NCI-H2107 (cell line): ENCODE results near the gene CMBL.
A peak's percentile ranks its signal among the peaks of the same experiment; 100 is the strongest.
"Not testable (repeated sequence)": the region's sequence is repeated elsewhere in the genome, so short reads cannot be mapped to it uniquely, and the experiment has no call there.

ENCODE experiments used
- DNase-seq: peaks from one replicate; lab custom pipeline; 2025; lab: John Stamatoyannopoulos, UW

The CMBL gene

GRCh38 chr5:10285362-10285761 lies 22.3 kb downstream of the CMBL start:
- not testable (repeated sequence) for DNase-seq

- DNase-seq, result peak; percentile 80
Measured at GRCh38 chr5:10283927-10284635, 23.6 kb downstream of the CMBL start.

GRCh38 chr5:10279925-10280720 lies 27.6 kb downstream of the CMBL start:
- DNase-seq, result no peak

GRCh38 chr5:10279328-10279727 lies 28.4 kb downstream of the CMBL start:
- DNase-seq, result no peak

- no peak for DNase-seq
Measured at GRCh38 chr5:10278658-10279279, 28.9 kb downstream of the CMBL start.

GRCh38 chr5:10277773-10278630 lies 29.7 kb downstream of the CMBL start:
- no peak for DNase-seq

GRCh38 chr5:10276691-10277090 lies 31.0 kb downstream of the CMBL start:
- DNase-seq, result no peak

- no peak for DNase-seq
Measured at GRCh38 chr5:10275991-10276390, 31.7 kb downstream of the CMBL start.

- DNase-seq, result no peak
Measured at GRCh38 chr5:10275460-10275859, 32.2 kb downstream of the CMBL start.

GRCh38 chr5:10272875-10273209 lies 34.9 kb downstream of the CMBL start:
- not testable (repeated sequence) for DNase-seq

GRCh38 chr5:10272053-10272874 lies 35.4 kb downstream of the CMBL start:
- no peak for DNase-seq

- no peak for DNase-seq
Measured at GRCh38 chr5:10268100-10268499, 39.6 kb downstream of the CMBL start.

- no peak for DNase-seq
Measured at GRCh38 chr5:10266839-10267238, 40.9 kb downstream of the CMBL start.

- no peak for DNase-seq
Measured at GRCh38 chr5:10266137-10266536, 41.6 kb downstream of the CMBL start.

GRCh38 chr5:10265245-10266109 lies 42.2 kb downstream of the CMBL start:
- no peak for DNase-seq

GRCh38 chr5:10264604-10265003 lies 43.1 kb downstream of the CMBL start:
- DNase-seq, result no peak

- no peak for DNase-seq
Measured at GRCh38 chr5:10262995-10263394, 44.7 kb downstream of the CMBL start.

- DNase-seq, result no peak
Measured at GRCh38 chr5:10262121-10262774, 45.5 kb downstream of the CMBL start.

GRCh38 chr5:10261065-10261464 lies 46.6 kb downstream of the CMBL start:
- no peak for DNase-seq

GRCh38 chr5:10259899-10260298 lies 47.8 kb downstream of the CMBL start:
- DNase-seq, result no peak
